ENCODE results near the gene SHISAL1.

- TF ChIP-seq, protein P1, sequence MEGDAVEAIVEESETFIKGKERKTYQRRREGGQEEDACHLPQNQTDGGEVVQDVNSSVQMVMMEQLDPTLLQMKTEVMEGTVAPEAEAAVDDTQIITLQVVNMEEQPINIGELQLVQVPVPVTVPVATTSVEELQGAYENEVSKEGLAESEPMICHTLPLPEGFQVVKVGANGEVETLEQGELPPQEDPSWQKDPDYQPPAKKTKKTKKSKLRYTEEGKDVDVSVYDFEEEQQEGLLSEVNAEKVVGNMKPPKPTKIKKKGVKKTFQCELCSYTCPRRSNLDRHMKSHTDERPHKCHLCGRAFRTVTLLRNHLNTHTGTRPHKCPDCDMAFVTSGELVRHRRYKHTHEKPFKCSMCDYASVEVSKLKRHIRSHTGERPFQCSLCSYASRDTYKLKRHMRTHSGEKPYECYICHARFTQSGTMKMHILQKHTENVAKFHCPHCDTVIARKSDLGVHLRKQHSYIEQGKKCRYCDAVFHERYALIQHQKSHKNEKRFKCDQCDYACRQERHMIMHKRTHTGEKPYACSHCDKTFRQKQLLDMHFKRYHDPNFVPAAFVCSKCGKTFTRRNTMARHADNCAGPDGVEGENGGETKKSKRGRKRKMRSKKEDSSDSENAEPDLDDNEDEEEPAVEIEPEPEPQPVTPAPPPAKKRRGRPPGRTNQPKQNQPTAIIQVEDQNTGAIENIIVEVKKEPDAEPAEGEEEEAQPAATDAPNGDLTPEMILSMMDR (IDR thresholded peaks at IDR 0.05; ENCODE audit: borderline replicate concordance, extremely low read depth, low read length, poor library complexity, severe bottlenecking) = no peak
- TF ChIP-seq EZH2 (IDR thresholded peaks at IDR 0.05; ENCODE audit: borderline replicate concordance, low read depth, low read length, severe bottlenecking) = no peak
Measured at GRCh38 chr22:44231233-44231632, 81.5 kb downstream of the SHISAL1 start.
